Suprapubic skin (tissue), 4 donors: ENCODE measurements around the gene CSPG4.

Experiments used
- EP300 ChIP-seq: sonication (generic); formaldehyde crosslinking; IDR thresholded peaks from one replicate; pipeline ENCODE4 v1.6.1; 2017; ENCODE audit warnings: antibody characterized with exemption
- POLR2A ChIP-seq, 2 donors: fragments of 450-650 bp; IDR thresholded peaks; one replicate each; pipeline ENCODE4 v1.6.1; 2017; ENCODE audit warnings: antibody characterized with exemption in 2 of 2, mild to moderate bottlenecking in 2 of 2, moderate library complexity in 2 of 2
- POLR2AphosphoS5 ChIP-seq, 3 donors: sonication (generic); formaldehyde crosslinking; IDR thresholded peaks; one replicate each; pipeline ENCODE4 v1.6.1; 2017; ENCODE audit warnings: antibody characterized with exemption in 3 of 3
- TF ChIP-seq, protein P1 (sequence below), 2 donors: fragments of 200-600 bp in 1 of 2; fragments of 450-650 bp in 1 of 2; sonication (generic) in 1 of 2; IDR thresholded peaks; one replicate each; pipeline ENCODE4 v1.5.1; 2016 to 2019; ENCODE audit warnings: antibody characterized with exemption in 2 of 2, mild to moderate bottlenecking in 1 of 2, moderate library complexity in 1 of 2

DNA sequence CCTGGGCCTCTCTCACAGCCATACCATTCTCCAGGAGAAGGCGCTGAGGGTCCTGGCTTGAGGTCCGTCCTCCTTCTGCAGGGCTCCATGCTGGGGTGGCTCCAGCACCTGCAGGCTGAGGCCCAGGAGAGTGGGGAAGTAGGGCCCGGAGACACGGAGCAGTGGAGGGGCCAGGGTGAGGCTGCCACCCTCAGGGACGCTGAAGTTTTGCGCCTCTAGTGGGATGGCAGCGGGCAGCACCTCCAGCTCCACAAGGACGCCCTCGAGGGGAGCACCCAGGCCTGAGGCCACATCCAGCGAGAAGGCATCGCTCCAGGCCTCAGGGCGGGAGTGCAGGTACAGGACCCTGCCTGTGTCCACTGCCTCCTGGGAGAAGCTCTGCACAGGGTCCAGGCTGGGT lies 27.5 kb downstream of the CSPG4 start:
- TF ChIP-seq, protein P1, sequence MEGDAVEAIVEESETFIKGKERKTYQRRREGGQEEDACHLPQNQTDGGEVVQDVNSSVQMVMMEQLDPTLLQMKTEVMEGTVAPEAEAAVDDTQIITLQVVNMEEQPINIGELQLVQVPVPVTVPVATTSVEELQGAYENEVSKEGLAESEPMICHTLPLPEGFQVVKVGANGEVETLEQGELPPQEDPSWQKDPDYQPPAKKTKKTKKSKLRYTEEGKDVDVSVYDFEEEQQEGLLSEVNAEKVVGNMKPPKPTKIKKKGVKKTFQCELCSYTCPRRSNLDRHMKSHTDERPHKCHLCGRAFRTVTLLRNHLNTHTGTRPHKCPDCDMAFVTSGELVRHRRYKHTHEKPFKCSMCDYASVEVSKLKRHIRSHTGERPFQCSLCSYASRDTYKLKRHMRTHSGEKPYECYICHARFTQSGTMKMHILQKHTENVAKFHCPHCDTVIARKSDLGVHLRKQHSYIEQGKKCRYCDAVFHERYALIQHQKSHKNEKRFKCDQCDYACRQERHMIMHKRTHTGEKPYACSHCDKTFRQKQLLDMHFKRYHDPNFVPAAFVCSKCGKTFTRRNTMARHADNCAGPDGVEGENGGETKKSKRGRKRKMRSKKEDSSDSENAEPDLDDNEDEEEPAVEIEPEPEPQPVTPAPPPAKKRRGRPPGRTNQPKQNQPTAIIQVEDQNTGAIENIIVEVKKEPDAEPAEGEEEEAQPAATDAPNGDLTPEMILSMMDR (IDR thresholded peaks at IDR 0.05), result no peak
- TF ChIP-seq POLR2AphosphoS5 (IDR thresholded peaks at IDR 0.05) (no peak), POLR2A (IDR thresholded peaks at IDR 0.05) (no peak), EP300 (no peak)
